Globus pallidus (tissue), 1 donor: ENCODE data around the gene CAMKV.
A peak's percentile ranks its signal among the peaks of the same experiment; 100 is the strongest.
"Not testable (repeated sequence)": the region's sequence is repeated elsewhere in the genome, so short reads cannot be mapped to it uniquely, and the experiment has no call there.

ENCODE experiments used
- DNase-seq: peaks from one replicate; pipeline ENCODE4 v3.0.0-alpha.2; 2015; ENCODE audit warnings: low spot score

CAMKV gene

DNA sequence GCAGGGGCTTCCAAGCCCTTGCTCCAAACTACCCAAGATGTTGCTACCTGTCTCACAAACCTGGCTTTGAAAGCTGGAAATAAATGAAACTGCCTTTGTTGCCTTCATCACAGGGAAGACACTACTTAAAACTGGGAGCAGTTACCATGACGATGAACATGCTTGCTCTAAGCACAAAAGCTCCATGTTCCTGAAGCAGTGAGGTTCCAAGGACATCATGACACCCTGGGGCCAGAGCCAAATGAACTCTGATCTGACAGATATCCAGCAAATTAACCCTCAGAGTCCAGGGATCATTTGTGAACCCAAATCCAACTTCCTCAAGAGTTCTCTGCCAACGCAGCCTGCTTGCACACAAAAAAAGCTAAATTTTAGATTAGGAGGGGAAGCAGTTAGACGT lies 24.0 kb downstream of the CAMKV start:
- DNase-seq, result no peak

DNA sequence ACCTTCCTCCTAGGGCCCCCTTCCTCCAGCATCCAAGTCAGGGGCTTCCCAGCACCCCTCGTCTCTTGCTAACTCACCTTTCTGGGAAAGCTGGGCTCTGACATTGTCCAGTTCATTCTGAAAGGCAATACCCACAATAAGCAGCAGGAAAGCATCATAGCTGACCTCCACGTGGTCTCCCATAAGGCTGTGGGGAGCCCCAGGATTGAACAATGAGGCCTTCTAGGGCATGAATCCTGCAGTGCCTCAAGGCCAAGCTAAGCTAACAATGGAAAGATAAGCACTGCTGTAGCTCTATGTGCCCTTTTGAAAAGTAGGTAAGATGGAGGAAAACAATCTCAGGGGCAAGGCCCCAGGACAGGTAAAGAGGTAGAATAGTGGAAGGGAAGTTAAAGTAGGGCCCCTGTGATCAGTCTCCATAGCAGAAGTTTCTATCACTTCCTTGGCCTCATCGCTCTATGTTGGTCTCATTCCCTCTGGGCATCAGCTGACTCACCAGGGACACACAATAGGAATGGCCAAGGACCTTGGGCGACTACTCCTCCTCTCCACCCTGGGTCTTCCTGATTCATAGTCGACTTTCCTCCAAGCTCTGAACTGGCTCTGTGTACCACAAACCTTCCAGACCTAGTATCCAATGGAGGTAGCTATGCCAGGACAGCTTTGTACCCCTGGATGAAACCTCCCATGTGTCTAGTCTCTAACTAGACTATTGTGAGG lies 25.1 kb downstream of the CAMKV start:
- DNase-seq, result no peak

DNA sequence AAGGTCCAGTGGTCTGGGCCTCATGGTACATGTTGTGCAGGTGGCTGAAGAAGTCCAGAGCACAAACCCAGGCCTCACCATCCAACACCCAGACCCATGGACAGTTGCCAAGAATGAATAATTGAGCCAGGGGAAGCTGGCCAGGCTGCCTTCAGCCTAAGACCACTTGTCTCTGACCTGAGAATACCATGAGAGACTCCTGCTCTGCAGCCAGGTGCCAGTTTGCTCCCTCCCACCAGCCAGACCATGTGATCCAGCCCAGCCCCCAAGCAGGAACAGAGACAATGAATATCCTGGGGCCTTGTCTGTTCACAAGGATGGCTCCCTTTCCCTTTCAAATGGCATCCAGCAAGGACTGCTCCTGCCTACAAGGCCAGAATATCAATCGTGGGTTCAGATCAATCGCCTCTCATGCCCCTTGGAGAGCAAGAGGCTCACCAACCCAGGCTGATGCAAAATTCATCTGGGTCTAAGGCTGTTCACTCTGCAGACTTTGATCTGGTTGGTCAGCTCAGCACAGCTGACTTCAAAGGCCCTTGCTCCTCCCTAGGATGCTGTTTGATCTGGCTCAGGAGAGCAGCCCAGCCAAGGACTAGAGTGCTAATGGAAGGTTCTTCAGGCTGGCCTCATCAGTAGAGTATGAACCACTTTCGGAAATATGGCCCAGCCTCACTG lies 26.7 kb downstream of the CAMKV start:
- DNase-seq, result no peak

GRCh38 chr3:49841806-49842205 lies 27.9 kb downstream of the CAMKV start:
- DNase-seq, result no peak

DNA sequence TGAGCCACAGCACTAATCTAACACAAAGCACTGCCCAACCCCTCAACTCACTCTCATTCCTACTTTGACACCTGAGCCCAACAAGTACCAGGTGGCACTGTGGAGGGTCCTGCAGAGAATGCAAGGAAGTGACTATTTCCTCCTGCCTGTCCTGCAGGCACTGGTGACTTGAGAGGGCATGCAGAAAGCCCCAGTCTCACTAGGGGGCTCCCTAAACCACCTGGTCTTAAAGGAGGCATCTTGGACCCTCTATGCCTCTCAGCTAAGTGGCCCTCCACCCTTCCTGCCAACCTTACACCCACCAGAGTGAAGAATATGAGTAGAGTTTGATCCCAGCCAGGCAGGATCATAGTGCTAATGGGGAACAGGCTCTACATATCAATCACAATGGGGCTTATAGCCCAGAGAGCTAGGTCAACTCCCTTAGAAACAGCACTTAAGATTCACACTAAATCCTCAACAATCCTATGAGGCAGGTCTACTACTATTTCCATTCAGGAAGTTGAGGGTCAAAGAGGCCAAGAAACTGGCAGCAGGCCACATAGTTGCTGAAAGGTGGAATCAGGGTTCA lies 28.5 kb downstream of the CAMKV start:
- no peak for DNase-seq

GRCh38 chr3:49840388-49840787 lies 29.3 kb downstream of the CAMKV start:
- DNase-seq, result no peak

- DNase-seq, result peak; percentile 78
Measured at GRCh38 chr3:49839193-49839809, 30.4 kb downstream of the CAMKV start.

GRCh38 chr3:49831341-49831740 lies 38.4 kb downstream of the CAMKV start:
- DNase-seq, result no peak

GRCh38 chr3:49826016-49826415 lies 43.7 kb downstream of the CAMKV start:
- DNase-seq, result peak; percentile 31

- DNase-seq, result not testable (repeated sequence)
Measured at GRCh38 chr3:49823131-49823530, 46.6 kb downstream of the CAMKV start.

GRCh38 chr3:49813497-49814174 lies 56.1 kb downstream of the CAMKV start, which contains the start of gene UBA7:
UBA7 (minus strand) TSS chr3:49813953; CDS start chr3:49813787, 166 bp downstream.
- DNase-seq, result peak; percentile 38

DNA sequence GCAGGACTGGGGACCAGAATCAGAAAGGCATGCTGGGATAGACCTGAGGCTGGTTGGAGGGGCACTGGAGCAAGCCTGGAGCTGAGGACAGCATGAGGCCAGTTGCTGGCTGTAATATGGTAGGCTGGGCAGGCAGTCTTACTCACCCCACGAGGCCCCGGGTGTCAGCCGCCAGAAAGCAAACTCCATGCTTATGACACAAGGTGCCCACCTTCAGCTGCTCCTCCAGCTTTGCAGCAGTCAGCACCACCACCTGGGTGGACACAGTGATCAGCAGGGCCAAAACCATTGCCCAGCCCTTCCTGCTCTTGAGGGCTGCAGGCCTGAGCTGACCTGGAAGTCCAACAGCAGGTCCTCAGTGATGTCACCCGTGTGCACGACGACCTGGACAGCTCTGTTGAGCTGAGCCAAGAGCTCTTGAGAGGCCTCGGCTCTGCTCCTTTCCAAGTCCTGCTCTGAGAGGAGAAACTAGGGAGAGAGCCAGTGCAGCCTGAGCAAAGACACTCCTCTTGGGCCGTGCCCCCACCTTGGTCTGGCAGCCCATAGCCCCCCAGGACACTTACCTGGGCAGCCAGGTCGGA lies 56.7 kb downstream of the CAMKV start:
- no peak for DNase-seq
